Skeletal muscle tissue (tissue), 4 donors: Measurements from ENCODE around the gene TANC1. TPM values are rescaled to one million over a fixed set of nuclear protein-coding genes. Genes with fewer than 3 reads are reported as not detected.

Experiments used
- H3K27ac ChIP-seq: one replicate; pipeline ENCODE4 v1.7.0; 2013; ENCODE audit warnings: mild to moderate bottlenecking, low read depth, low read length, inconsistent platforms
- H3K27me3 ChIP-seq, 3 donors: one replicate each; pipeline ENCODE4 v1.7.0; 2013; ENCODE audit warnings: low read length in 3 of 3; ENCODE audit not compliant: control insufficient read depth in 3 of 3, insufficient read depth in 3 of 3
- H3K36me3 ChIP-seq, 3 donors: one replicate each; pipeline ENCODE4 v1.7.0; 2013; ENCODE audit warnings: low read length in 3 of 3; ENCODE audit not compliant: control insufficient read depth in 3 of 3, insufficient read depth in 3 of 3
- H3K4me1 ChIP-seq, 3 donors: one replicate each; pipeline ENCODE4 v1.7.0; 2013; ENCODE audit warnings: low read length in 3 of 3, mild to moderate bottlenecking in 3 of 3; ENCODE audit not compliant: control insufficient read depth in 3 of 3, insufficient read depth in 3 of 3
- H3K4me3 ChIP-seq, 3 donors: one replicate each; pipeline ENCODE4 v1.7.0; 2013; ENCODE audit warnings: low read length in 3 of 3
- H3K9ac ChIP-seq, 3 donors: one replicate each; pipeline ENCODE4 v1.7.0; 2013; ENCODE audit warnings: low read length in 3 of 3, mild to moderate bottlenecking in 3 of 3, moderate library complexity in 2 of 3, low read depth in 1 of 3
- H3K9me3 ChIP-seq, 3 donors: one replicate each; pipeline ENCODE4 v1.7.0; 2013; ENCODE audit warnings: low read length in 3 of 3; ENCODE audit not compliant: control insufficient read depth in 3 of 3
- total RNA-seq: library from RNA; depleted of rRNA; stranded (reverse); fragments of >200 nt; gene quantifications from one replicate; pipeline ENCODE4 v1.2.3, GENCODE V29; 2014
- donor health status: Osteomylitis.

Gene TANC1
- total RNA-seq, 1 donor from 2014 or later: 38.1 TPM

DNA sequence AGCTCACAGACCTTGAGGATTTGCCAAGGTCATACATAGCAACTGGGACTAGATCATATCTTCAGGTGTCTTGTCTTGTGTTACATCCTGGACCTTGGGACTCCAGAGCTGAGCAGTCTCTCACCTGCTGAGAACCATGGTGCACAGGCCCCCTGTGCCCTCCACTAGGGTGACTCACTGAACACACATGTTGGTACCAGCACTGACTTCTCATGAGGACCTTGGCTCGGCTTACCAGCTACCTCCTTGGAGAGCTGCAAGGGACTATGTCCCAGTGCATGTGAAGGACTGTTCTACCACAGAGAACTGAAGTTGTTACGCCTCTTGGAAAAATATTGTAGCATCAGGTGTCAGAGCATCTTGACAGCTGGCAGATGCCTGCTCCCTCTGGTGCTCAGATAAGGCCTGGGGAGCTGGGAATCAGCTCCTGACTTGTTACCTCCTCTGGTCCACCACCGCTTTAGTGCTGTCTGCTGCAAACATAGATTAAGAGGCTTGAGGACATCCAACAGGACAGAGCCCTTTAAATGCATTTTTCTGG lies 246.0 kb downstream of the TANC1 start:
- Histone ChIP-seq H3K4me3 (no peak overlapping the region), H3K27ac (no peak overlapping the region), H3K9me3 (no peaks in the 10 kb centered on the region), H3K9ac (no peak overlapping the region), H3K36me3 (peaks cover 9 to 12% (median 10%) of the 10 kb centered on the region in 3 donors), H3K4me1 (no peaks in the 10 kb centered on the region), H3K27me3 (no peaks in the 10 kb centered on the region)

DNA sequence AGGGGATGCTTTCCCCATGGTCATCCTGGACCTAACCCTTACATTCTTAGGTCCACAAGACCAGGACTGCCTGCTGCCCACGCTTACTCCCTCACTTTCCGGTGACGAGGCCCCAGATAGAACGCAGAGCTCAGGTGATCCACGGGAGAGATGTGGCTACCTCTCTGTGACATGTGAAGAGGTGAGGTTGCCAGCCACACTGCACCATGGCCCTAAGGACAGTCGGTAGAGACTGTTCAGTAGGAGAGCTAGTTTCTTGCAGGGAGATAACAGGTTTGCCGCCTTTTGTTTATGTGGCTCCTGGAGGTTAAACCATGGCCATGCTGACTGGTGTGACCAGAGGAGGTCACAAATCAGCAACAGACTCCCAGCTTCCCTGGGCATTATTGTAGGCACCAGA lies 246.7 kb downstream of the TANC1 start:
- no peak overlapping the region for H3K27ac ChIP-seq

DNA sequence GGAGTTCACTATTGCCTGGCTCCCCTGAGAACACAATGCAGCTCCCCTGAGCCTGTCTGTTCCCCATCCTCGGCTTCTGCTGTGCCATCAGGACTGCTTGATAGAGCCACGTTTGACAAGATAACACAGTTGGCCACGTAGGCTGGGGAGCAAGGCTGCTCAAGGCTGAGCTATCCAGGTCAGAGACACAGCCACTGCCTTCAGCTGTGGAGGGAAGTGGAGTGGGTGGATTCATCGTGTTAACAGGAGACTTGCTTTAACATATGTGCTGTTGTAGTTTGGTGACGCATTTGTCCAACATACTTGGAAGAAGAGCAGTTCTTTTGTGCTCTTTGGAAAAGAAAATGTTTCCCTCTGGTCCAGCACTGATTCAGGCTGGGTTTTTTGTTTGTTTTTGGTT lies 249.2 kb downstream of the TANC1 start:
- Histone ChIP-seq H3K9ac (no peak overlapping the region), H3K36me3 (peaks cover 13 to 15% (median 15%) of the 10 kb centered on the region in 3 donors), H3K27ac (no peak overlapping the region), H3K27me3 (no peaks in the 10 kb centered on the region), H3K4me1 (no peaks in the 10 kb centered on the region), H3K9me3 (no peaks in the 10 kb centered on the region), H3K4me3 (no peak overlapping the region)

More for the DNA sequence above, 246.7 kb downstream of the TANC1 start:
- no peak overlapping the region for H3K9ac ChIP-seq
- no peaks in the 10 kb centered on the region for H3K27me3 ChIP-seq
- H3K9me3 ChIP-seq: no peaks in the 10 kb centered on the region
- H3K4me1 ChIP-seq: no peaks in the 10 kb centered on the region
- H3K36me3 ChIP-seq: peaks cover 13 to 15% (median 13%) of the 10 kb centered on the region in 3 donors
- H3K4me3 ChIP-seq: no peak overlapping the region

DNA sequence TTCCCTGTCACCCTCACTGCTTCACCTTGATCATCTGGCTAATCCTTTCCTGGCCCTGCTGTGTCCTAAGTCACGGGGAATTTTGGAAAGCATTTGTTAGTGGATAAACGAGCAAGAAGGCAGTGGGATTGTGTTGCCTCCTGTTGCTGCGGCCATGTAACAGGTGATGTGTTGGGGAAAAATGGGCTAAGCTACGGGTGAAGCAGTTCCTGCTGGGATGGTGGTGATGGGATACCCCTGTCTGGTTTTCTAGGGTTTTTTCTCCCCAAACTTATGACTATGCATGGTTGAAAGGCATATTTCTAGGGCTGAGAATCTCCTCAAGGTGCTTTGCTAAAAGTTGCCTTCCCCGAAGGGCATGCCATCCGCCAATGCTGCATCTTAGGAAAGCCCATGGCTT lies 249.9 kb downstream of the TANC1 start:
- Histone ChIP-seq H3K9me3 (no peaks in the 10 kb centered on the region), H3K27me3 (no peaks in the 10 kb centered on the region), H3K36me3 (peaks cover 13 to 15% (median 15%) of the 10 kb centered on the region in 3 donors), H3K4me3 (no peak overlapping the region), H3K27ac (no peak overlapping the region), H3K9ac (no peak overlapping the region), H3K4me1 (no peaks in the 10 kb centered on the region)

DNA sequence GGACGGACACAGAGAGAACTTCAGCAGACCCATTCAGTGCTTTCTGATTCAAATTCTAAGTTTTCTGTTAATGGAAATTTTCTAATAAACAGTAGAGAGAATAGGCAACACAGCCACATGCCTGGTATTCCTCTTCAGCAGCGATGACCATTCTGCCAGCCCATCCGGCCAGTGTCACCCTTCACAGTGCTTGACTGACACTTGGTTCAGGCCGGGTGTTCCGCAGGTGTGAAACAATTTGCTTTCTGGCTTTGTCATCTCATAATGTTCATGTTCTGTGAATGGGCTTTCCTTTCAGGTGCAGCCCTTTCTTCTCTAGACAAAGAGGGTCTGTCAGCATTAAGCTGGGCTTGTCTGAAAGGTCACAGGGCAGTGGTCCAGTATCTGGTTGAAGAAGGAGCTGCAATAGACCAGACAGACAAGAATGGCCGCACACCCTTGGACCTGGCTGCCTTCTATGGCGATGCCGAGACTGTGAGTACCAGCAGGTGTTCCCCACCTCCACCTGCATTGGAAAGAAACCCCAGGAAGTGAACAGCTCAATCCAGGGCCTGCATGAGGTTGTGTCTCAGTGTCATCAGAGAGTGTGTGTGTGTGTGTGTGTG lies 251.1 kb downstream of the TANC1 start:
- Histone ChIP-seq H3K4me3 (no peak overlapping the region), H3K27me3 (no peaks in the 10 kb centered on the region), H3K4me1 (no peaks in the 10 kb centered on the region), H3K9me3 (no peaks in the 10 kb centered on the region), H3K27ac (no peak overlapping the region), H3K36me3 (peaks cover 13 to 16% (median 15%) of the 10 kb centered on the region in 3 donors), H3K9ac (no peak overlapping the region)

DNA sequence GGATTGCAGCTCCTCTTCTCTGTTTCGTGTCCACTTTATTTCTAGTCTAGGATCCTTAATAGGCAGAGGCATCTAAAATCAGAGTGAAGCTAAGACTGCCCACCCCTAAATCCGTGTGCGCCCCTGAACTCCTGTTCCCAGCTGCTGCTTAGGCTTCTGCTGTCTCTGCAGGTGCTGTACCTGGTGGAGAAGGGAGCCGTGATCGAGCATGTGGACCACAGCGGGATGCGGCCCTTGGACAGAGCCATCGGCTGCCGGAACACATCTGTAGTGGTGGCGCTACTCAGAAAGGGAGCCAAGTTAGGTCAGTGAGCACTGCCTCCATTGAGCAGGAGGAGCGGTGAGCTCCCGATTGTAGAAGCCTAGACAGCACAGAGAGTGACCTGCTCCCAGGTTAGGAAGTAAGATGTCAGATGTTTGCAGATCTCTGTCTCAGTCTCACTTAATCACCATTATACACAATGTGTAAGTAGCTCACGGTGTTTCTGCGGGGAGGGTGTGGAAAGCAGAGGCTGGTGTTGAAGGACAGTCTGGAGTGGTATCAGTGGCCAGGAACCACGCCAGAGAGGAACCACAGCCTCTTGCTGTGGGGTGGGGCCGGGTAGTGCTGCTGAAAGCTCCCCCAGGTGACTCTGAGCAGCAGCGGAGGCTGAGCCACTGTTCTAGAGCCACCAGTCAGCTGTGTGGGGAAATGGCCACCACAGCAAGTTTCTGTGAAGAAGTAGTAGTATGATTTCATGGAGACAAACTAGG lies 255.8 kb downstream of the TANC1 start:
- no peak overlapping the region for H3K27ac ChIP-seq
- H3K36me3 ChIP-seq: peaks cover 6 to 11% (median 8%) of the 10 kb centered on the region in 3 donors

DNA sequence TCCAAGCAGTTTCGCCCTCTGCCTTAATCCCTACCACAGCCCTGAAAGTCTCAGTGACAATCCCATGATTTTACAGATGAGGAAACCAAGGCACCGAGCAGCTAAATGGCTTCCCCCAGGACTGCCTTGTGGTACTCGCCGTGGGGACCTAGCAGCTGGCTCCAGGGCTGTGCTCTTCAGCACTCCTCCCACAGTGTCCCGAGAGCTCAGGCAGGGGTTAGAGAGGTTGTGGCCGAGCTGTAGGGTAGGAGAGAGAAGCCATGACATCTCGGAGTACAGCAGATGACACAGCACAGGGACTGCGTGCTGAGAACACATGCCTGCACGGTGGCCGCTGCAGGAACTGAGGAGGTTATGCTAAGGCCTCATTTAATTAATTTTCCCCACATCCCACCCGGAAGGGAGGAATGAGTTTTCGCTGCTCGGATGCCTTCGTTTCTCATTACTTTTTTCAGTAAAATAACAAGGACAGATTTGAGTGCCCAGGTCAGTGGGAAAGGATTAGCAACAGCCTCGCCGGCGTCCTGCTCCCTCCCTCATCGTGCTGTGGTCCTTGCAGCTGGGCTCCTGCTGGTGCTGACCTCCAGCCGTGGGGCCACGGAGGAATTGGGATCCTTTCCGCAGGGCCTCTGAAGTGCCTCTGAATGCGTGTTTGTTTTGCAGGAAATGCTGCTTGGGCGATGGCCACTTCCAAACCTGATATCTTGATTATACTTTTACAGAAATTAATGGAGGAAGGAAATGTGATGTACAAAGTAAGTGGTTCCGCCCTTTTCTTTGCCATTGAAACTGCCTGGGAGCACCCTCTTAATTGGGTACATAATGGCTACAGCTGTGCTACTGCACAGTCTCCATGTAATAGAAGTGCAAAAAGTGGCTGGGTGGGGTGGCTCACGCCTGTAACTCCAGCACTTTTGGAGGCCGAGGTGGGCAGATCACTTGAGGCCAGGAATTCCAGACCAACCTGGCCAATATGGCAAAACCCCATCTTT lies 256.9 kb downstream of the TANC1 start:
- no peaks in the 10 kb centered on the region for H3K9me3 ChIP-seq
- no peak overlapping the region for H3K4me3 ChIP-seq
- H3K27ac ChIP-seq: no peak overlapping the region
- peaks cover 4 to 9% (median 8%) of the 10 kb centered on the region in 3 donors for H3K4me1 ChIP-seq
- H3K27me3 ChIP-seq: no peaks in the 10 kb centered on the region
- H3K36me3 ChIP-seq: peaks cover 9 to 15% (median 12%) of the 10 kb centered on the region in 3 donors
- no peak overlapping the region for H3K9ac ChIP-seq

More for the DNA sequence above, 255.8 kb downstream of the TANC1 start:
- no peaks in the 10 kb centered on the region for H3K9me3 ChIP-seq
- no peak overlapping the region for H3K9ac ChIP-seq
- no peaks in the 10 kb centered on the region for H3K27me3 ChIP-seq
- no peak overlapping the region for H3K4me3 ChIP-seq
- peaks cover 4 to 9% (median 8%) of the 10 kb centered on the region in 3 donors for H3K4me1 ChIP-seq

DNA sequence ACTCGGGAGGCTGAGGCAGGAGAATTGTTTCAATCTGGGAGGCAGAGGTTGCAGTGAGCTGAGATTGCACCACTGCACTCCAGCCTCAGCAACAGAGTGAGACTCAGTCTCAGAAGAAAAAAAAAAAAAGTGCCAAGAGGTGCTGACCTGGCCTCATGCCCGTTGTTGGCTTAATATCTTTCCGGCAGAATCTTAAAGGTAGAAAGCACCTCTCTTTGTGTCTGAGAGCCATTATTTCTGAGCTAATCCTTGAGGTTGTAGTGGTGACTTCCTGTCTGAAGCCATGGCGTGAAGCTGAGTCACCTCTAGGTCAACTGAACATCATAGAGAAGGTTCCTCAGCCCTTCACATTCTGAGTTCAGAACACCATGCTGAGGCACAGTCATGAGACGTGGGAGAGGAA lies 257.6 kb downstream of the TANC1 start:
- Histone ChIP-seq H3K27ac (no peak overlapping the region), H3K4me3 (no peak overlapping the region), H3K36me3 (peaks cover 13 to 17% (median 14%) of the 10 kb centered on the region in 3 donors), H3K9me3 (no peaks in the 10 kb centered on the region), H3K9ac (no peak overlapping the region), H3K27me3 (no peaks in the 10 kb centered on the region), H3K4me1 (peaks cover 4 to 9% (median 8%) of the 10 kb centered on the region in 3 donors)

DNA sequence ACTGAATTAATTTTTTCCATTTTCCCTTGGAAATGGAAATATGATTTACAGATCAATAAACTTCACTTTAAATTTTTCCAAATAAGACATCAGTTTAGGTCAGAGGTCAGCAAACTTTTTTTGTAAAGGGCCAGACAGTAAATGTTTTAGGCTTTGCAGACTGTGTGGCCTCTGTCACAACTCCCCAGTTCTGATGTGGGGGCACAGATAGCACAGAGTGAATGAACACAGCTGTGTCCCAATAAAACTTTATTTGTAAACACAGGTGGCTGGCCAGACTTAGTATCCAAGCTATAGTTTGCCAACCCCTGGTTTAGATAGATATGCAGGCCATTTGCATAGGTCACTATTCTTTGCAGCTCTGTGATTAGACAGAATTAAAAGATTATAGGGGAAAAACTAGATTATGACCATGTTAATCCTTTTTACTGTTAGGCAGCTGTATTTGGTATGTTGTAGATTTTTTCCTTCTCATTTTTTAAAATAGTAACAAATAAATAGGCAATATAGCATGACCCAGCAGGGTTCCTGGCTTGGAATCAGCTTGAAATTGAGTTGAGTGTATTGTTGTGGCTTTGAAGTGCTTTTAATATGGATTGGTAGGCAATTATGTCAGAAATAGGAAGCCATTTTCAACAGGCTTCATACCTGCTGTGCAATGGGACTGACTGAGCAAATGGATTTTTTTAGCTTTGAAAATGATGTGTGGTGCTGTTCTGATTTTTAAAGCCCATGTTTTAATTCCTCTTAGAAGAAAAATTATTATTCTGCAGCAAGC lies 258.4 kb downstream of the TANC1 start:
- no peak overlapping the region for H3K27ac ChIP-seq
- H3K9me3 ChIP-seq: no peaks in the 10 kb centered on the region
- peaks cover 13 to 17% (median 14%) of the 10 kb centered on the region in 3 donors for H3K36me3 ChIP-seq
- H3K9ac ChIP-seq: no peak overlapping the region
- H3K27me3 ChIP-seq: no peaks in the 10 kb centered on the region
- H3K4me1 ChIP-seq: peaks cover 4 to 9% (median 8%) of the 10 kb centered on the region in 3 donors
- H3K4me3 ChIP-seq: no peak overlapping the region
